NAMALWA (cell line): ENCODE data around the gene RXRA.
A peak's percentile ranks its signal among the peaks of the same experiment; 100 is the strongest.

ENCODE experiments used
- DNase-seq: peaks from one replicate; pipeline ENCODE4 v3.0.0-alpha.2; 2015; ENCODE audit warnings: low spot score

The RXRA gene

DNA sequence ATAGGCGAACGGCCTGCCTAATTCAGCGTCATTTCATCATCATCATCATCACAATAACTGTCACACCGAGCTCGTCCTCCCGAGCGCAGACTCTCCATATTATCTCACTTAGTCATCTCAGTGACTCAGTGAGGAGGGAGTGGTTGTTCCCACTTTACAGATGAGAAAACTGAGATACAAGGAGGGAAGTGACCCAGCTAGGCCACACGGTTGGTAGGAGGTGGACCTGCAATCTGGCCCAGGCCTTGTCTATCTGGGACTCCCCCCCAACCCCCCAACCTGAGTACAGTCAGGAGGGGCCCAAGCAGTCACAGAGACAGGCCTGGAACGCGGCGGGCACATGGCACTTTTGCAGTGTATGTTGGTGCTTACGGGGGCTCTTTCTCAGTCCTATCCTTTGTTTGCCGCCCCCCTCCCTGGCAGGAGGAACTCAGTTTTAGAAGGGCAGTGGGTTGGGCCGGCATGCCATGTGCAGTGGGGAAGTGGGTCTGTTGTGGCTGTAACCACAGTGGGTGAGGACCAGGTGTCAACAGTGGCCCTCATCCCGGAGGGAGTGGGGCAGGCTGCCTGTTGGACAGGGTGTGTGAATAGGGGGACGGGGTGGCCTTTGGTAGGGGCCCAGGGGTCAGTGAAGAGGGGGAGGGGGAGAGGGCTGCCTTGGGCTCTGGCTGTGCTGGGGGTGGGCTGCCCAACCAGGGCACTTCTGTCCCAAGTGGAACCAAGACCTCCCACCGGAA is 1.7 kb upstream of the RXRA start:
- DNase-seq, result no peak

DNA sequence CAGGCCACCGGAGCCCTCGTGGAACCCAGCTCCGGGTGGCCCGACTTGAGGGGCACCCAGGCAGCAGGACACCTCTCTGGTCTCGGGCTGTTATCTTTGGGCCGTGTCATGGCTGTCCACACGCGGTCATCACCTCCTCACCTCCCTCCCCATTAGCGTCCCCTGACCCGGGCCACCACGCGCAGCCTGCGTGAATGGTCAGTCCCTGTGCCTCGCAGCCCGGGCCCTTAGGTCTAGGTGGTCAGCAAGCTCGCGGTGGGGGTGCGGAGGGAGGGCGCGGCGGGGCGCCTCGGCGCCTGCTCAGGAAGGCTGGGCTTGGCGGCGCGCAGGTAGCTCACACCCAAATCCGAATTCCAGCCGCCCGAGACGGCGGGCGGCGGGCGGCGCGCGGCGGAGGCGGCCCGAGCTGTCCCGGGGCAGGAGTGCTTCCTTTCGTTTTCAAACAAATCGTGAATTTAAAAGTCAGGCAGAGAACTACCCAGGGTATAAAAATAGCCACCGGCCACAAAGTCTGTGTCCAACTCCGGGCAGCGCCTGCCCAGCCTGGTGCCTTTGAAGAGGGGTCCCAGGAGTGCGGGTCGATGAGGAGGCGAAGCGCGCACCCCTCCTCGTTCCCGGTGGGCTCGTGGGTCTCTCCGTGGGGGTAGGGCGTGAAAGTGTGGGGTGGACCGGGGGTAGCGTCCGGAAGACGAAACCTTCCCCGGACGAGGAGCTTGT is 1.0 kb upstream of the RXRA start:
- no peak for DNase-seq

DNA sequence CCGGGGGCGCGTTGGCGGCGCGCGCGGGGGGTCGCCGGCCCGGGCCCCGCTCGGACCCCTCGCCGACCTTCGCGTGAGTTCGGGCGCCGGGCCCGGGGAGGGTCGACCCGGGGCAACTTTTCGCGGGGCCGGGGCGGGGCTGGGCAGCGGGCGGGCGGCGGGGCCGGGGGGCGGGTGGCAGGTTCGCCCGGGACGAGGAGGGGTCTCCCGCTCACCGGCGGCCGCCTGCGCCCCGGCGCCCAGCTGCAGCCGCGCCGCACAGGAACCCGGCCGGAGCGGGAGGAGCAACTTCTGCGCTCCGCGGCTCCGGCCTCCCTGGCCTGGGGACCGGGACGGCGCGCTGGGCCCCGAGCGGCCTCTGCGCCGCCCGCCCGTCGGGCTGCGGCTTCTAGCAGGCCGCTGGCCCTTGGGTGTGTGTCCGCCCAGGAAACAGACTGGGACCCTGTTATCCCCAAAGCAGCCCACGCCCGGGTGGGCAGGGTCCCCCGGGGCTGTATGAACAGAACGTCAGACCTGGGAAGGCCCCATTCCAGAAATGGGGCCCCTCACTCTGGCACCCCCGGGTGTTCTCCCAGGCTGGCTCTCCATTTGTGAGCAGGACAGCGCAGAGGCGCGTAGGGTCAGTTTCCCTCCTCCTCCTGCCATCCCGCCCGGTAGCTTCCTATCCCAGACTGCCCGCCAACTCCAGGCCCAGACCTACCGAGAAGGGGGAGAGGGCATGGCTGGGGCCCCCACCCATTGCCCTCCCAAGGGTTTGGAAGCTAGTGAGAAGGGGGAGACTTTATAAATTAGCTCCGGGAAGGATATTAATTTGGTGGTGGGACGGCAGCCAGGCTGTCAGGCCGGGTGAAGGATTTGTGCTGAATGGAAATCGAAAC is 708 bp downstream of the RXRA start:
- DNase-seq, result no peak

DNA sequence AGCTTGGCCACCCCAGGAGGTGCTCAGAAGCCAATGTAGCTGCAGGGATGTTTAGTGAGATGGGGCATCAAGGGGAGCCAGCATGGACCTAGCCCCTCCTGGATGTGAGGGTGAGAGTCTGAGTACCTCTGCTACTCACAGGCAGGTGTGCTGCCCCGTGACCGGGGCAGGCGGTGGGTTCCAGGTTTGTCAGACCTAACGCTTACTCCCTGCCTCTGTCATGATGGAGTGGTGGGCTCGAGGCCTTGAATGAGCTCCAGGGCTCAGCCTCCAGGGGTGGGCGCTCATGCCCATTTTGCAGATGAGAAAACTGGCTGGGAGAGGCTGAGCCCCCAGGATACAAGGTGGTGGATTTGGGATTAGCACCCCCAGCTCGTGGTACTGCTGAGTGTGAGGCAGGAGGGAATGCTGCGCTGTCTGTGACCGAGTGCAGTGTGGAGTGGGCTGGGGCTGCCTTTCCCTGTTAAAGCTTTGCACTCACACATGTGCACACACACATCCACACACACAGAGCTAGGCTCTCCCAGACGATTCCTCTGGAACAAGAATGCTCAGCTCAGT is 1.5 kb downstream of the RXRA start:
- DNase-seq, result no peak

DNA sequence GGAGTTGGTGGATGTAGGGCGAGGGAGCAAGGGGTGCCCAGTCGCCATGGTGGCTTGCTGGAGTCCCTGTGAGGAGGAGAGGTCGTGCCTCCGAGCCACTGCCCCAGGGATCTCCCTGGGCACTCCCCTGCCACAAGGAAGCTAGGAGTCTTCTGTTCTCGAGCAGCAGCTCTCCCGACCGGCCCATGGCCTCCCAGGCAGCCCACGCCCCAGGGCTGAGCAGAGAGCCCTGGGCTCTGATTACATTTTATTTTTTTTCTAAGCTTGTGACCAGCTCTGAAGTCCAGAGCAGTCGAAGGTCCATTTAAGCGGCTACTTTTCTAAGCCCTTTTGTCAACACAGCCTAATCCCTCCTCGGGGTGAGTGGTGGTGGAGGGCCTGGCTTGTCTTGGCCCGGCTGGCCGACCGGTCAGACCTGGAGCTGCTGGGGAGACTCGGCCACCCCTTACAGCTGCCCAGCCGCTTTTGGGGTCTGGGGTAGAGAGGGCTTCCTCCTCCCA is 2.1 kb downstream of the RXRA start:
- no peak for DNase-seq

DNA sequence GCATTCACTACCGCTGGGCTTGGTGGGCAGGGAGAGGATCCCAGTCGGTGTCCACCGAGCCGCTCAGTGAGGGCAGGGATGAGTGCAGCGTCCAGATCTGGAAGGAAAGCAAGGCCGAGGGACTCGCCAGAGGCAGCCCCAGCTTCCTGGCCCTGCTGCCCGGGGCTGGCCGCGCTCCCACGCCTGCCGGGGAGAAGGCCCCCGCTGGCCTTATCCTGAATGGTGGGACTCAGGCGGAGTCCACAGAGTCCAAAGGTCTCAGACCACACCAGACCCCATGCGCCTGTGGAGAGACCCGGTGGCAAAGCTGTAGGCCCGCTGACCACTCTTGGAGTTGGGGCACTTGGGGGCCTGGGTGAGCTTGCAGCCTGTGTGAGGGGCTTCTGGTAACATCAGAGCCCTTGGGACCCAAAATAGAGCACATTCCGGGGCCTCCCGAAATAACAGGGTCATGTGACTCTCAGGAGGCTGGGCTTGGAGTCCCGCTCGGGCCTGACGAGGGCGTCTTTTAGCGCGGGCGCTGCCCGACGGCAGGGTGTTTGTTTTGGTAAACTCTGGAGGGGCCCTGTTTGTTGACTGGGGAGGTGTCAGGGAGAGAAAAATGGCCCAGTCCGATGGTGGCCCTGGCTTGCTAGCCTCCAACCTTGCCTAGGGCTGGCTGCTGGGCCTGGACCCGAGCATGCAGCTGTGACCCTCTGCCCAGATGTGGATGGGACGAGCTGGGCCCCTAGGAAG is 2.8 kb downstream of the RXRA start:
- DNase-seq, result no peak

DNA sequence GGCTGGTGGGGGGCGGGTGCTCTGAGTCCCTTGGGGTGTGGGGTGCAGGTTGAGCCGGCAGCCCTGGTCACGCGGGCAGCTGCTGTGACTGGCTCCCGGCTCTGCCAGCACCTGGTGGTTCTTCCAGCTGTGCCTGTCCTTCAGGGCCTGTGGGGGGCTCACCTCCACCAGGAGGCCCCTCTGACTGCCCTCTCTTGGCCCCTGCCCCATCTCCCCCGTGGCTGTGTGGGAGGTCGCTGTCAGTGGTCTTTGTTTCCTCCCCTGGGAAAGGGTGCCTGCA is 3.3 kb downstream of the RXRA start:
- no peak for DNase-seq

DNA sequence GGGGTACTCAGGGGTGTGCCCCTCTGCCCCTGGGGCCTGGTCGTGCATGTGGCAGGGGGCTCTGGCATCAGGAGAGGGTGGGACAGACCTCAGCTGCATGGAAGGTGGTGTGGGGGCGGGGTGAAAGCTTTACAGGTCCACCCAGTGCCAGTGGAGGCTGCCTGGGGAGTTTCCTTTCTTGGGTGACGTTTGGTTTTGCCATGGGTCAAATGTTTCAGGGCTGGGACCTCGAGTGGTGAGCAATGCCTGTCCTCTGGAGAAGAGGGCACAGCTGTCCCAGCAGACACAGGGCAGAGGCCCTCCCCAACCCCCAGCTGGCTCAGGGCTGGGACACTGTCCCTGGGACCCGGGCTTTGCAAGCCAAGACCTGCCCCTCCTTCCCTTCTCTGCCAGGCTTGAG is 3.6 kb downstream of the RXRA start:
- DNase-seq, result no peak

DNA sequence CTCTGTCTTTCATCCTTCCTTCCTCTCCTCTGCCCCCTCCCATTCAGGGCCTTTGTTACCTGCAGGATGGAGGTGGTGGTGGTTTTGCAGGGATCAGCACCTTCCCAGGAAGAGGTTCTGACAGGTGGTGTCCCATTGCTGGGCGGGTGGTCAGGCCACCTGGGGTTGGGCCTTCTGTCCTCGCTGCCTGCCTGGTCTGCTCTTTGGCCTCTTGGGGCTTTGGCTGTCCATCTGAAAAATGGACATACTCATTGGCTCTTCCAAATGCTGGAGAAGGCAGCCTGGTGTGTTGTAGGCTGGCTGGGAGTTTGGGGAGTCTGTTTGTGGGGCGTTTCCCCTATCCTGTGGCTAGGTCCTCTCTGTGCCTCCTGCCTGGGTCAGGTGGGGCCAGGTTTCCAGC is 4.3 kb downstream of the RXRA start:
- DNase-seq, result no peak

DNA sequence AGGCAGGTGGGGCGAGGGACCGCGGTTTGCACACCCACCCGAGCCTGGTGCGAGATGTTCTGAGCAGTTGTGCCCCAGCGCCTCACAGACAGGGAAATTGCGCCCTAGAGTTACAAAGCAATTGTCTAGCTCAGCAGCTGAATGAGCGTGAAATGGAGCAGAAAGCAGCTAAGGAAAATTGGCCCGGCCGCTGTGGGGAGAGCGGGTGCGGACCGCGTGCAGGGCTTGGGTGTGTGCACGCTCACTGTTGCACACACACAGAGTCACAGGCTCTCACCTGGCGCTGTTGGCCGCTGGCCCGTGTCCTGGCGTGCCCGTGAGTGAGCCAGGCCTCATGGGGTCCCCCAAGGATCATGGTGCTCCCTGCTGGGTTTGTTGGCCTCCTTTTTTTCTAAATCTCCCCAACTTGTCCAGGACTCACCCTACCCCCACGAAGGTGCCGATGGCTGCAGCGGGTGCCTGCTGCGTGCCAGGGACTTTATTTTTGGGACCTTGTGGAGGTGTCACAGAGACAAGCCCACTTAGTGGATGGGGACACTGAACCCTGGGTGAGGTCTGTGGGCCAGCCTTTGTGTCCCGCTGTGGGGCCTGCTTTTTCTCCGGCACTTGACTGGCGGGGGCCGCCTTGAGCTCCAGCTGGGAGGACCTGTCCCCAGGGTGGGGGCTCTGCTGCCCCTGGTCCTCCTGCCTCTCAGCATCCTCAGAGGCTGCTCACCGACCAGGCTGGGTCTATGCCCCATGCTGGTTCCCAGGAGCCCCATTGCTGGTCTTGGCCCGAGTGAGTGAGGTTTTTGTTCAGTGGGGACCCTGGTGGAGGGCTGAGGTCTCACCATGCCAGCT is 5.2 kb downstream of the RXRA start:
- no peak for DNase-seq

DNA sequence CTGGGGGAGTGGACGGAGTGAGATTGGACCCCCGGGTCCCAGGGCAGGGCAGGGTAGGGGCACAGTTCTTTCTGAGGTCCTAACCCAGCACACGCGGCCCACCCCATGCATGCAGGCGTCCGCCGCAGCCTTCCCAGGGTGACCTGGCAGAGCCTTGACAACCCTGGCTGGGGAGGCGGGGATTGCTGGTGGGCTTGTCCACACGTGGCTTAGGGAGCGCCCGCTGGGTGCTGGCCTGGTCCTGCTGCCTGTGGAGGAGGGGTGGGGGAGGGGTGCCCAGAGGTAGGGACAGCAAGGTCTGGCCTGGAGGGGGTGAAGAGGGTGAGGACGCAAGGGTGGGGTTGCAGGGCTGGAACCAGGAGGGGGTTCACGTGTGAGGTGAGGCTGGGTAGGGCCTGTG is 6.0 kb downstream of the RXRA start:
- no peak for DNase-seq

DNA sequence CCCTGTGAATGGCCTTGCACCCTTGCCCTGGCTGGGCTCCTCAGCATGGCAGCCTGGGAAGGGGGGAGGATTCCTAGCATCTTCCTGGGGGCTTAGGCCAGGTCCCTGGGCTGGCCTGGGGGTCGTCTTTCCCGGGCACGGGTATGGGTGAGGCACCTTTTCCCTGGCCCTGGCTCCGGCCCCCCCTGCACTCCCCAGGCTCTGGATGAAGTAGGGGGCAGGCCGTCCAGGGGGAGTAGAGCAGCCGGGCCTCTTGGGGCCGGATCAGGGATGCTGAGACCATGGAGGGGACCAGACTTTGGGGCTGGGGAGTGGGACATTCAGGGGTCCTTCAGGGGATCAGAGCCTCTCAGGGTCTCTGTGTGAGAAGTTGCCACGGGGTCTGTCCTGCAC is 6.6 kb downstream of the RXRA start:
- no peak for DNase-seq

DNA sequence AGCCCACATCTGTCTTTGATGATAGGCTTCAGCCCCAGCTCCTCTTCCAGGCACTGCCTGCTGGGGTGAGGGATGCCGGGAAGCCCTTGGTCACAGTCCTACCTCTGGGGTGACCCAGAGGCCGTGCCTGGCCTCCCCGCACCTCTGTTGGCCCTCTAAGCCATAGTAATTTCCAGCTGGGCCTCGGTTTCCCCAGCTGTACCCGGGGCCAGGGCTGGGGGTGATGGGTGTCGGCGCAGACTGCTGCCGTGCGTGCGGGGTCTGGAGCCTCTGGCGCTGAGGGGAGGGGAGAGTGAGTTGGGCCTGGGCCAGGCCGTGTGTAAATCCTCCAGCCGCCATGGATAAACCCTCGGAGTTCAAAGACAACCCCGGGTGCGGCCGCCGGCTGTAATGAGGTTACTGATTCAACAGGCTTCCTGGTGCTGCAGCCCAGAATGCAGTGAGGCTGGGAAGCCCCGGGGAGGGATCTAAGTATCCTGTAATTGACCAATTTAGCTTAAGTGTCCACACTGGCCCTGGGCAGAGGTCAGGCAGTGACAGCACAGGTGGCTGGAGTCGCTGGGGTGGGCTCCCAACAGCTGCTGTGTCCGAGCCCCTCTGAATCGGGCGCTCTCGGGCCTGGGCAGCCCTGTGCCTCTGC is 7.1 kb downstream of the RXRA start:
- DNase-seq, result no peak

DNA sequence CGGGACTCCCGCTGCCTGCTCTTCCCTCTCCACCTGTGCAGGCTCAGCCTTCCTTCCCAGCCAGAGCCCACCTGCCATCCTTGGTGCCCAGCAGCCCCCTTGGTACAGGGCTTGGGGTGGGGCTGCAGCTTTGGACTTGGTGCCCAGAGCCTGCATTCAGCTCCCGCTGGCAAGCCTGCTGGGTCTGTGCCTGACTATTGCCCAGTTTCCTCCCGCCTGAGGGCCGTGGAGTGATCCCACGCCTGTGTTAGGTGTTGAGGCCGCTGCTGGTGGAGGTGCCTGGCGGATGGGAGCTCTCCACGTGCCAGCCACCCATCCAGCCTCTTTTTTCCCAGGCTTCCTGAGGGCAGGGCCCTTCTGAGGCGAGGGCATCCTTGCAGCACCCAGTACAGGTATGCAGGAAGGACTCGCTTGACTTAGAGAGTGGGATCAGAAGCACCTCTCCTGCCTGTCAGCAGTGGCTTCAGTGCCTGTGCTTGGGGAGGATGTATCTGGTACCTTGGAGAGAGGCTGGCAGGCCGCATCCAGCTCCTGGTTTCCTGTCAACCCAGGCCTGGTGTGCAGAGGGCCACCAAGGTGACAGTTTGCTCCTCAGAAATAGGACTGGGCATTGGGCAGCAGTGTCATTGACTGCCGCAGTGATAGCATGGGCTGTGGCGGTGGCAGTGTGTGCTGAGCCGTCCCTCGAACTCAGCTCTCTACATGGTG is 7.8 kb downstream of the RXRA start:
- no peak for DNase-seq

DNA sequence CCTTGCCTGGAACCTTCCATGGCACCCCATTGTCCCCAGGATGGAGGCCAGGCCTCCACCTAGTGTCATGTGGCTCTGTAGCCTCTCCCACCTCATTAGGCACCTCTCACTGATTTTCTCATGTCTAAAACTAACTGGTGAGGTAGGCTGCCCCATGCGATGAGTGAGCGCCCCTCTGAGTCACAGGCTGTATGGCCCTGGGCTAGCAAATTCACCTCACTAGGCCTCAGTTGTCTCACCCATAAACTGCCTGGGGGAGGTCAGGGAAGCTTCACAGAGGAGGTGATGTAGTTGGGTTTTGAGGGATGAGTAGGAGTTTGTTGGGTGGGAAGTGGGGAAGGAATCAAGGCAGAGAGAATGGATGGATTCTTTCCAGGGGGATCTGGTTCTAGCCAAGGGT is 8.8 kb downstream of the RXRA start:
- DNase-seq, result peak; percentile 28

DNA sequence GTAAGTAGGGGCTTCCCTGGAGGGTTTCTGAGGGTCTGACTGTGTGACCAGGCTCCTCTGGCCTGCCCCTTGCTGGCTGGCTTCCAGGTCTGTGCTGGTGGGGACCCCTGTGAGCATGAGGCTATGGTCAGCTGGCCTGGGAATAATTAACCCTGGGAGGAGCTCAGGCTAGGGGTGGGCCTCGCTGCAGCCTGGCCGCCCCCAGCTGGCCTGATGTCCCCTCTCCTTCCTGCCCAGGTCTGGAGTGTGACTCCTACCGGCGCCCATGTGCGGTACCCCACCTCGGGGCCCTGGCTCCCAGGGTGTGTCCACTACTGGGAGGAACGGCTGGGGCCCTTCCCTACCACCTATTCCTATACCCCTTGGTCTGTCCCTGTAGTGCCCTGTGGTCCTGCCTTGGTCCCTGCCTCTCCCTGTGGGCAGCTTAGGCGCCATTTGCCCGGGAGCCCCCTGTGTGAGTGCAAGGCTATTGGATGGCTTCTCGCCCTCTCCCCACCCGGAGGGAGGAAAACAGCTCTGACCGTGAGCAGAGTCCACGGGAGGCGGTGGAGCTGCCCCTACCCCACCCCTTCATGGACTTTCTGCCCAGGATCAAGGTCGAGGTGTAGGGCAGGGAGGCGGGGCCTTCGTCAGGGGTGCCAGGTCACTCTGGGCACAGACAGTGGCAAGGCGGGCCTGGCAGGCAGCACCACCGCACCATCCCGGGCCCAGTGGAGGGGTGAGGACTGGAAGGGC is 9.4 kb downstream of the RXRA start:
- no peak for DNase-seq

DNA sequence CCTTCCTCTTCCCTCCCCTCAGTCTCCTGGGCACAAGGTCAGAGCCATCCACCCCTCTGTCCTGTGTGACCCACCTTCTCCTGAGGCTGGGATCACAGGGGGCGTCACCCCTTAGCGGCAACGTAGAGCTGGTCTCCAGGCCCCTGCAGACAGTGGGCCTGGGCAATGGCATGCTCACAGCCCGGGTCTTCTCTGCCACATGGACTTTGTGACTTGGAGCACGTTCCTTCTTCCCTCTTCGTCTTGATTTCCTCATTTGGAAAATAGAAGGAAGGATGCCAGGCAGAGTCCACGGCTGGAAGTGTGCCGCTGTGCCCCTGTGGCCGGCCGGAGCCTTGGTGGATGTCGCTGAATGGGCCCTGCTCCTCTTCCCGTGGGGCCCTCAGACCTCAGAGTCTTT is 10.0 kb downstream of the RXRA start:
- no peak for DNase-seq

DNA sequence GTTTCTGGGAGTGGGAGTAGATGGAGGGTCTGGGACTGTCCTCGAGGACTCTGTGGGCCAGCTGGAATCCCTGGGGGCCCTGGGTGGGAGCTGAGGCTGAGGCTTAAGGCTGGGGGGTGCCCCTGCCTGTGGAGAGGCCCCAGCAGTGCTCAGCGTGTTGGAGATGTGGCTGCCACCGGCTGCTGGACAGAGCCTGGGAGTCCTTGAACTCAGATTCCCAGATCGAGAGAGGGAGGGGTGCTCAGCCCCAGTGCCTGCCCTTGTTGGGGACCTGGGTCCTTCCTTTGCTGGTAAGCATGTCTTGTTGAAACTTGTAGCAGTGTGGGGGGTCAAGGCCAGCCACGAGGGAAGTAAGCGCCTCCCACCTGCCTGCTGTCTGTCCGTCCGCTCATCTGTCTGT is 10.7 kb downstream of the RXRA start:
- no peak for DNase-seq

DNA sequence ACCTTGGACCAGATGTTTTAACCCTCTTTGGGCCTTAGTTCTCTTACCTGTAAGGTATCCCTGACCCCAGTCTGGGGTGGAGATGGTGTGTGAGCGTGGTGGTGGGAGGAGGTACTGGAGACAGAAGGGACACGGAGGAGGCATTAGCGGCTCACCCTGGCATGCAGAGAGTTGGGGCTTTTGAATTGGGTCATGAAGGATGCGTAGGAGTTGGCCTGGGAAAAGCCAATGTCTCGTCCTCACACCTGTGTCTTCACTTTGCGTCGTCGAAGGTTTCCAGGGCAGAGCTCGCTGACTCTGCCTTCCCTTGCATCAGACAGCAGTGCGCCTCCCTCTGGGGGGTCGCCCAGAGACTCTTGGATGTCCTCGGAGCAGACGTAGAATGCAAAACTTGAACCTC is 11.2 kb downstream of the RXRA start:
- DNase-seq, result no peak
